Glutamatergic neuron (in vitro differentiated cells): Measurements from ENCODE around the gene SLC38A6. TPM values are rescaled to one million over a fixed set of nuclear protein-coding genes. Genes with fewer than 3 reads are reported as not detected.
"Not testable (repeated sequence)": the region's sequence is repeated elsewhere in the genome, so short reads cannot be mapped to it uniquely, and the experiment has no call there.

Source experiments
- DNase-seq: peaks from one replicate; pipeline ENCODE4 v3.0.0; 2022
- H3K27ac Mint-ChIP-seq: one replicate; pipeline ENCODE4 v1.8.0; 2020; ENCODE audit warnings: mild to moderate bottlenecking, mixed read lengths, inconsistent platforms; ENCODE audit not compliant: unreplicated experiment
- H3K27me3 Mint-ChIP-seq: one replicate; pipeline ENCODE4 v1.8.0; 2020; ENCODE audit warnings: mild to moderate bottlenecking, moderate library complexity, mixed read lengths, inconsistent platforms; ENCODE audit not compliant: unreplicated experiment
- H3K36me3 Mint-ChIP-seq: one replicate; pipeline ENCODE4 v1.8.0; 2020; ENCODE audit warnings: mild to moderate bottlenecking, mixed read lengths, inconsistent platforms; ENCODE audit not compliant: unreplicated experiment
- H3K4me1 Mint-ChIP-seq: one replicate; pipeline ENCODE4 v1.8.0; 2020; ENCODE audit warnings: mild to moderate bottlenecking, low read depth, mixed read lengths, inconsistent platforms; ENCODE audit not compliant: unreplicated experiment
- H3K4me3 Mint-ChIP-seq: one replicate; pipeline ENCODE4 v1.8.0; 2020; ENCODE audit warnings: mild to moderate bottlenecking, mixed read lengths, inconsistent platforms; ENCODE audit not compliant: unreplicated experiment
- H3K9me3 Mint-ChIP-seq: one replicate; pipeline ENCODE4 v1.8.0; 2020; ENCODE audit warnings: mild to moderate bottlenecking, moderate library complexity, mixed read lengths, inconsistent platforms; ENCODE audit not compliant: unreplicated experiment
- CTCF ChIP-seq: fragments of 200-600 bp; sonication (generic); IDR thresholded peaks from one replicate; pipeline ENCODE4 v1.5.0; 2021; ENCODE audit not compliant: partially characterized antibody, unreplicated experiment
- total RNA-seq: library from RNA; stranded (reverse); fragmentation: NEBNext Ultra II Directional; extraction: Animal tissue kit (Norgen Biotek cat#: 25700); gene quantifications from one replicate; pipeline ENCODE4 v1.2.1, GENCODE V29; 2021; ENCODE audit not compliant: unreplicated experiment

SLC38A6 gene
- total RNA-seq, 1 donor from 2014 or later: 20.2 TPM

- Mint-ChIP-seq H3K27me3 (no peaks in the 10 kb centered on the region), H3K27ac (no peak overlapping the region), H3K9me3 (peaks cover 7% of the 10 kb centered on the region), H3K4me3 (no peak overlapping the region), H3K4me1 (peaks cover 14% of the 10 kb centered on the region), H3K36me3 (peaks cover 12% of the 10 kb centered on the region)
- no peak for TF ChIP-seq CTCF
- DNase-seq: no peak
Measured at GRCh38 chr14:61065656-61066055, 84.6 kb downstream of the SLC38A6 start.

GRCh38 chr14:61072442-61072841 lies 91.4 kb downstream of the SLC38A6 start:
- not testable (repeated sequence) for H3K9me3 Mint-ChIP-seq, H3K27ac Mint-ChIP-seq, DNase-seq, H3K4me3 Mint-ChIP-seq, H3K36me3 Mint-ChIP-seq, H3K4me1 Mint-ChIP-seq, H3K27me3 Mint-ChIP-seq

- peaks cover 3% of the 10 kb centered on the region for H3K27me3 Mint-ChIP-seq
- peaks cover 6% of the 10 kb centered on the region for H3K4me1 Mint-ChIP-seq
- no peaks in the 10 kb centered on the region for H3K36me3 Mint-ChIP-seq
- DNase-seq: no peak
- H3K9me3 Mint-ChIP-seq: peaks cover 4% of the 10 kb centered on the region
- H3K27ac Mint-ChIP-seq: no peak overlapping the region
- no peak for TF ChIP-seq CTCF
- no peak overlapping the region for H3K4me3 Mint-ChIP-seq
Measured at GRCh38 chr14:61074852-61075251, 93.8 kb downstream of the SLC38A6 start.

GRCh38 chr14:61076556-61076955 lies 95.5 kb downstream of the SLC38A6 start:
- Mint-ChIP-seq H3K27ac (no peak overlapping the region), H3K9me3 (peaks cover 2% of the 10 kb centered on the region), H3K27me3 (peaks cover 3% of the 10 kb centered on the region), H3K36me3 (no peaks in the 10 kb centered on the region), H3K4me3 (no peak overlapping the region), H3K4me1 (peaks cover 13% of the 10 kb centered on the region)
- no peak for TF ChIP-seq CTCF
- no peak for DNase-seq

- H3K27me3 Mint-ChIP-seq: peaks cover 3% of the 10 kb centered on the region
- H3K4me1 Mint-ChIP-seq: peaks cover 13% of the 10 kb centered on the region
- no peak for TF ChIP-seq CTCF
- H3K9me3 Mint-ChIP-seq: peaks cover 2% of the 10 kb centered on the region
- no peaks in the 10 kb centered on the region for H3K36me3 Mint-ChIP-seq
- no peak overlapping the region for H3K4me3 Mint-ChIP-seq
- no peak for DNase-seq
- no peak overlapping the region for H3K27ac Mint-ChIP-seq
Measured at GRCh38 chr14:61077437-61077836, 96.4 kb downstream of the SLC38A6 start.
